ENCODE results near the gene ACSS1.

The ACSS1 gene

DNA sequence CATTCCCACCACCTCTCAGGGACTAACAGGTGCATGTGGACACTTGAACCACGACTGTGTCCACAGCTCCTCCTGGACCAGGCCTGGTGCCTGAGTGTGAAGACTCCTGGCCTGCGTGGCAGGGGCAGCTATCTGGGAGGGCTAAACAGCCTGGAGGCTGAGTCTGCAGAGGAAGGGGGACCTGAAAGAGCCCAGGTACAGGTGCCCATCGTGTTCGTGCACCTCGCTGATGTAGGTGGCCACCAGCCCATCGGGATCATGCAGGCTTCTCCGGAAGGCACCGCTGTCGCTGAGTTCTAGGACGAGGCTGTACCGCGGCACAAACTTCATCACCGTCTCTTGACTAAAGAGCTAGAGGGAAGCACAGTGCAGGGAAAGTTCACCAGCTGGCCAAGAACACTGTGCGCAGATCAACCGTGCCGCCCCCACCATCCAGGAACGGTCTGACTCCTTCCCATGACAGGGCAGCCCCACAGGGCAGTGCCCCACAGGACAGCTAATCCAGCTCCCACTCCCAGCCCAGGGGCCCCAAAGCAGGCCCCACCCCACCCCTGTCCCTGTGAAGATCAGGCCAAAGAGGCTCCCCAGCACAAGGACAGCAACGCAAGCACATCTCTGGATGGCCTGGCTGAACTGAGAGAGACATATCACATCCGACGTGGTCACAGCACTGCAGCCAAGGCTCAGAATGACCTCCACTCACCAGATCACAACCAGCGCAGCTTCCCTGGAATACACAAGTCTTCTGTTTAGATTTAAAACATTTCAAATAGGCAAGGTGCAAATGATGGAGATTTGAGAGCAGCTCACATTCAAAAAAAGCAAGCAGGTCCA lies 94.0 kb downstream of the ACSS1 start:
- TF ChIP-seq, protein P1, sequence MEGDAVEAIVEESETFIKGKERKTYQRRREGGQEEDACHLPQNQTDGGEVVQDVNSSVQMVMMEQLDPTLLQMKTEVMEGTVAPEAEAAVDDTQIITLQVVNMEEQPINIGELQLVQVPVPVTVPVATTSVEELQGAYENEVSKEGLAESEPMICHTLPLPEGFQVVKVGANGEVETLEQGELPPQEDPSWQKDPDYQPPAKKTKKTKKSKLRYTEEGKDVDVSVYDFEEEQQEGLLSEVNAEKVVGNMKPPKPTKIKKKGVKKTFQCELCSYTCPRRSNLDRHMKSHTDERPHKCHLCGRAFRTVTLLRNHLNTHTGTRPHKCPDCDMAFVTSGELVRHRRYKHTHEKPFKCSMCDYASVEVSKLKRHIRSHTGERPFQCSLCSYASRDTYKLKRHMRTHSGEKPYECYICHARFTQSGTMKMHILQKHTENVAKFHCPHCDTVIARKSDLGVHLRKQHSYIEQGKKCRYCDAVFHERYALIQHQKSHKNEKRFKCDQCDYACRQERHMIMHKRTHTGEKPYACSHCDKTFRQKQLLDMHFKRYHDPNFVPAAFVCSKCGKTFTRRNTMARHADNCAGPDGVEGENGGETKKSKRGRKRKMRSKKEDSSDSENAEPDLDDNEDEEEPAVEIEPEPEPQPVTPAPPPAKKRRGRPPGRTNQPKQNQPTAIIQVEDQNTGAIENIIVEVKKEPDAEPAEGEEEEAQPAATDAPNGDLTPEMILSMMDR (IDR thresholded peaks at IDR 0.05) = no peak

DNA sequence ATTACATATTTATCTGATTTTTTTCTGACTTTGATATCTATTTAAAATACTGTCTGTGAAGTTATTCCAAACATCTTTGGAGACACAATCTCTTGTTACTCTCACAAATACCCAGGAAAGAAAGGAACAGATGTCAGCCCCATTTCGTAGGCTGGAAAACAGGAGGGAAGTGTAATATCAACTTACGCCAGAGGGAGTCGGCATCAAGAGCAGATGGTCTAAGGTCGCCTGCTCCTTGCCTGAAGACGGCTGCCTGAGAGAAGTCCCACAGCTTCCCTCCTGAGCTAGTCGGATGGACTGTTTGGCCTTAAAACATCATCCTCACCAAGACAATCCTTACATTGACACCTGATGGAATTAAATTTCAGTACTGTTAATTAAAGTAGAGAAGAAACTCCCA lies 95.4 kb downstream of the ACSS1 start:
- TF ChIP-seq, protein P1 (IDR thresholded peaks at IDR 0.05) = no peak

DNA sequence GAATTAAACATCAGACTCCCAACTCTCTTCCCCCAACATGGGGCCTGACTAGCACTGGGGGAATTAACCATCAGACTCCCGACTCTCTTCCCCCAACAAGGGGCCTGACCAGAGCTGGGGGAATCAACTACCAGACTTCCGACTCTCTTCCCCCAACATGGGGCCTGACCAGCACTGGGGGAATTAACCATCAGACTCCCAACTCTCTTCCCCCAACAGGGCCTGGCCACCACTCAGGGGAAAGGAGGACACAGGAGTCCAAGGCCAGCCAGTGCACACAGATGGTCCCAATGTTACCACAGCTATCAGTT lies 95.8 kb downstream of the ACSS1 start:
- TF ChIP-seq, protein P1 (IDR thresholded peaks at IDR 0.05) = no peak

DNA sequence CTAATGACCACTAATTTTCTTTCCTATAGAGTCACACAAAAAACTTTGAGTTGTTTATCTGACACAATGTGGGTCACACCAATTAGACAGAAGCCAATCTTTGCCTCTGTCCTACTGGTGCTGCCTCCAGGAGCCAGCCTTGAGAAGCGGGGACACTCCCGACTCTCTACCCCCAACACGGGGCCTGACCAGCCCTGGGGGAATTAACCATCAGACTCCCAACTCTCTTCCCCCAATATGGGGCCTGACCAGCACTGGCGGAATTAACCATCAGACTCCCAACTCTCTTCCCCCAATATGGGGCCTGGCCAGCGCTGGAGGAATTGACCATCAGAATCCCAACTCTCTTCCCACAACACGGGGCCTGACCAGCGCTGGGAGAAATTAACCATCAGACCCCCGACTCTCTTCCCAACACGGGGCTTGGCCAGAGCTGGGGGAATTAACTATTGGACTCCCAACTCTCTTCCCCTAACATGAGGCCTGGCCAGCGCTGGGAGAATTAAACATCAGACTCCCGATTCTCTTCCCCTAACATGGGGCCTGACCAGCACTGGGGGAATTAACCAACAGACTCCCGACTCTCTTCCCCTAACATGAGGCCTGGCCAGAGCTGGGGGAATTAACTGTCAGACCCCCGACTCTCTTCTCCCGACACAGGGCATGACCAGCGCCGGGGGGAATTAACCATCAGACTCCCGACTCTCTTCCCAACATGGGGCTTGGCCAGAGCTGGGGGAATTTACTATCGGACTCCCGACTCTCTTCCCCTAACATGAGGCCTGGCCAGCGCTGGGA lies 96.4 kb downstream of the ACSS1 start:
- TF ChIP-seq, protein P1 (IDR thresholded peaks at IDR 0.05) = no peak

DNA sequence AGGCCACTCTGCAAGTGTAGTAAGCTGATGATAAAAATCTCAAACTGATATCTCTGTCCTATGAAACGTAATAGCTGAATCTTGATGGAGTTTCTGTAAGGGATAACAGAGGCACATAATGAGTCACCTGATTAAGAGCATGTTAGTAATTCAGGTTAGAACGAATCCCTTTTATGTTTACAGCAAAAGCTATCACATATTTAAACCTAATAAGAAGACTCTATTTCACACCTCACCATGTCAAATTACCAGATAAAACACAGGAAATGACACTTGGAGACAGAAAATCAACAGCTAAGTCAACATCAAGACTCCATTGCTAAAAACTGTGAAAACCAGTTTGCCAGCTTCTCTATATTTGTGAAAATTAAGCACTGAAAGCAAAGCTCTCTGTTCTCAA lies 97.1 kb downstream of the ACSS1 start:
- TF ChIP-seq, protein P1 (IDR thresholded peaks at IDR 0.05) = no peak

DNA sequence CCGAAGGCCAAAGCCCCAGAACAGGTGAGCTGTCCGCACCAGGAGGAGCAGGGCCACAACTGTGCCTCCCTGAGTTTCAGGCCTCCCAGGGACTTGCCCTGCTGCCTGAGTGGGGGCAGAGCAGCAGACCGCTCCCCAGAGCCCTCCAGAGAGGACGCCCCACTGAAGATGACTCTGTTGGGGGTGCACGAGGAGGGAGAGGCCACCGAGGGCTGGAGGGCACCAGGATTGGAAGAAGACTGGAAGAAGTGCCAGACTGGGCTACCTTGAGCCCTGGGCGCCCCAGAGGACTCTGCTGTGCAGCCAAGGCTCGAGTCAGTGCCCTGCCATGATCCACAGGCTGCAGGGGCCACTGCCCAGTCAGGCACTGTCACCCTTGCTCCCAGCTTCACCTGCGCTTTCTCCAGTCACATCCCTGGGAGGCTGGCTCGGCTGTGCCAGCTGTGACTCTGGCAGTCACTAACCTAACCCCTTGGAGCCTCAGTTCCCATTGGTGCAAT lies 97.6 kb downstream of the ACSS1 start:
- TF ChIP-seq, protein P1 (IDR thresholded peaks at IDR 0.05) = no peak

DNA sequence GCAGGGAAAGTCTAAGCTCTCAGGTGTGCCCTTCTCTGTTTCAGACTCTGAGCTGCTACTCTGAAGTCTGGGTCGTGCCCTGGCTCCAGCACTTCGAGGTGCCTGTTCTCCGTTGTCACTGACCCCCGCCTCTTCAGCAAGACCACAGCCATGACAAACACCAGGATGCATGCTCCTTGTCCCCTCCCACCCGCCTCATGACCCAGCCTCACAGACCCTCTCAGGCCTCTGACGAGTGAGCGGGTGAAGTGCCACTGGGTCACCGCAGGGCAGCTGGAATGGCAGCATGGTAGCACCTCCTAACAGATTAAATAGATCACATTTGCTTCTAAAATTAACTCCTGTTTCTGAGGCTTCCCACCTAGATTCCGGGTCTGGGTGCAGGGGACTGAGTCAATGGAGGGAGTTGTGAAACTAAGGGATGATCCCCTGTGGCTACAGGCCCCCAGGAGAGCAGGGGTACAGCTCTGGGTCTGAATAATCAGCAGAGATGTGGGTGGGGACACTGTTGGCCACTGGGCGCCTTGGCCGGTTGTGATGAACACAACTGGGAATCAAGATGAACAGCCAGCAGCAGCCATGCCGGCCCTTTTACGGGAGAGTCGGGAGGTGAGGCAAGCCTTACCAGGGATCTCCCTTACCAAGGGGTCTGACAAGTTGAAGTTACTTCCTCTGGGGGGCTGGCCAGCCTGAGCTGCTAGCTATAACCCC lies 98.2 kb downstream of the ACSS1 start:
- TF ChIP-seq, protein P1 (IDR thresholded peaks at IDR 0.05) = no peak
